DOHH2 (cell line): ENCODE measurements around the gene KDF1.

Experiments
- H3F3A ChIP-seq: fragments of 200-600 bp; sonication (generic), shearing (Covaris generic); 2 replicates; pipeline ENCODE4 v1.6.0; 2016; ENCODE audit warnings: antibody characterized with exemption, mild to moderate bottlenecking; ENCODE audit not compliant: control insufficient read depth, insufficient read depth
- H3K27ac ChIP-seq: fragments of 200-600 bp; sonication (generic); 2 replicates; pipeline ENCODE4 v1.5.1; 2014; ENCODE audit warnings: low read depth, mild to moderate bottlenecking, low read length, moderate library complexity
- H3K27me3 ChIP-seq: fragments of 200-600 bp; sonication (generic); 2 replicates; pipeline ENCODE4 v1.6.1; 2014; ENCODE audit warnings: mild to moderate bottlenecking, low read length, mixed read lengths; ENCODE audit not compliant: control insufficient read depth
- H3K36me3 ChIP-seq: fragments of 200-600 bp; sonication (generic); 2 replicates; pipeline ENCODE4 v1.6.1; 2014; ENCODE audit warnings: mild to moderate bottlenecking, low read length, moderate library complexity, mixed read lengths; ENCODE audit not compliant: control insufficient read depth
- H3K4me1 ChIP-seq: fragments of 200-600 bp; sonication (generic); 2 replicates; pipeline ENCODE4 v1.6.1; 2014; ENCODE audit warnings: mild to moderate bottlenecking, low read length, mixed read lengths; ENCODE audit not compliant: control insufficient read depth
- H3K4me2 ChIP-seq: fragments of 200-600 bp; sonication (generic); 2 replicates; pipeline ENCODE4 v1.6.0; 2014; ENCODE audit warnings: mild to moderate bottlenecking, low read length, moderate library complexity
- H3K4me3 ChIP-seq: fragments of 200-600 bp; sonication (generic); 2 replicates; pipeline ENCODE4 v1.5.1; 2014; ENCODE audit warnings: mild to moderate bottlenecking, low read length, mixed read lengths
- H3K79me2 ChIP-seq: fragments of 200-600 bp; sonication (generic); 2 replicates; pipeline ENCODE4 v1.6.1; 2014; ENCODE audit warnings: mild to moderate bottlenecking, low read length, mixed read lengths; ENCODE audit not compliant: control insufficient read depth
- H3K9me2 ChIP-seq: fragments of 200-600 bp; sonication (generic); replicated peaks from 2 replicates; pipeline ENCODE4 v1.6.1; 2014; ENCODE audit warnings: mild to moderate bottlenecking, low read length, mixed read lengths; ENCODE audit not compliant: control insufficient read depth
- H3K9me3 ChIP-seq: fragments of 200-600 bp; sonication (generic); 2 replicates; pipeline ENCODE4 v1.6.1; 2014; ENCODE audit warnings: antibody characterized with exemption, low read length, mixed read lengths; ENCODE audit not compliant: control insufficient read depth, insufficient read depth
- H4K20me1 ChIP-seq: fragments of 200-600 bp; sonication (generic); 2 replicates; pipeline ENCODE4 v1.6.0; 2014; ENCODE audit warnings: low read depth, mild to moderate bottlenecking, antibody characterized with exemption, low read length, moderate library complexity; ENCODE audit not compliant: control insufficient read depth, insufficient read depth
- EZH2phosphoT487 ChIP-seq: fragments of 200-600 bp; sonication (generic); IDR thresholded peaks from 2 replicates; pipeline ENCODE4 v1.6.1; 2017; ENCODE audit warnings: borderline replicate concordance, mild to moderate bottlenecking, antibody characterized with exemption, low read length, moderate library complexity, mixed read lengths
- TF ChIP-seq, protein P1 (sequence below): fragments of 200-600 bp; sonication (generic); IDR thresholded peaks from one replicate; pipeline ENCODE4 v1.5.1; 2014; ENCODE audit warnings: antibody characterized with exemption, mild to moderate bottlenecking, low read depth, low read length; ENCODE audit not compliant: poor library complexity, severe bottlenecking

KDF1 gene

DNA sequence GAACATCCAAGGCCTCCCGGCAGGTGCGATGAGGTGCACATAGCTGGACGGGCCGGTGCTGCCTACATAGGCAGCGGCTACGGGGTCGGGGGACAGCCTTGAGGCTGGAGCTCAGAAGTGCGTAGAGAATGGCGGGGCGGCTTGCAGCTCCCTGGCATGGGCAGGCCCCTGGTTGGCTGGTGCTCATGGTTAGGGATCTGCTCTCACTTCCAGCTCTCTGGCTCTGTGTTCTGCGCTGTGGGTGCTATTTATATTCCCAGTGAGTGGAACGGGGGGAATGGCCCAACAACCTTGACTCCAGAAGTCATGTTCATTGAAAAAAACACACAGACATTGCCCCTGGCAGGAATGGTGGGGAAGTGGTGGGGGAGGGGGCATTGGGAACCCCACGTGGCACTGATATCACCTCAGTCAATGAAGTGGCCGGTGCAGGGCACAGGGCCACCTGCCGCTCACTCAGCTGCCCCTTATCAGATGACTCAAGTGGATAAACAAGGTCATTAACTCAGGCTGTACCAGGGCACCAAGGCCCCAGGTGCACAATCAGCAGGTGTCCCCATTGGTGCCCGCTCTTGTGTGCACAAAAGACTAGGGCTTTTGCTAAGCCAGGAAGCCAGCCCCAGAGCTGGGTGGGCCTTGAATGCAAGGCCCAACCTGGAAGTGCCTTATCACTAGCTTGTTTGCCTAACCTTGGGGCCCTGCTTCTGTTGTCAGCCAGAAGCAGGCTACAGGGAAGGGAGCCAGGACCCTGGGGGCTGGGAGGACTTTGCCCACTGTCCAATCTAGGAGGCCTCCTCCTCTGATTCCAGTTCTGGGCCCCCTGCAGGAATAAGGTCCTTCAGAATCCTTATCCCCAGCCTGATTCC, 46.3 kb downstream of the KDF1 start, which contains the start of gene NR0B2:
Gene NR0B2 (minus strand): TSS at position 222 of the 866 bp plus-strand sequence. CDS start 35 bp downstream, at position 187.
- no peaks in the 10 kb centered on the region for H3K79me2 ChIP-seq
- H3K4me3 ChIP-seq, result no peak within 1 kb of the TSS
- H4K20me1 ChIP-seq, result no peaks in the 10 kb centered on the region
- H3K4me1 ChIP-seq, result no peaks in the 10 kb centered on the region
- H3F3A ChIP-seq, result no peaks in the 10 kb centered on the region
- TF ChIP-seq EZH2phosphoT487, result no peak
- TF ChIP-seq, protein P1, sequence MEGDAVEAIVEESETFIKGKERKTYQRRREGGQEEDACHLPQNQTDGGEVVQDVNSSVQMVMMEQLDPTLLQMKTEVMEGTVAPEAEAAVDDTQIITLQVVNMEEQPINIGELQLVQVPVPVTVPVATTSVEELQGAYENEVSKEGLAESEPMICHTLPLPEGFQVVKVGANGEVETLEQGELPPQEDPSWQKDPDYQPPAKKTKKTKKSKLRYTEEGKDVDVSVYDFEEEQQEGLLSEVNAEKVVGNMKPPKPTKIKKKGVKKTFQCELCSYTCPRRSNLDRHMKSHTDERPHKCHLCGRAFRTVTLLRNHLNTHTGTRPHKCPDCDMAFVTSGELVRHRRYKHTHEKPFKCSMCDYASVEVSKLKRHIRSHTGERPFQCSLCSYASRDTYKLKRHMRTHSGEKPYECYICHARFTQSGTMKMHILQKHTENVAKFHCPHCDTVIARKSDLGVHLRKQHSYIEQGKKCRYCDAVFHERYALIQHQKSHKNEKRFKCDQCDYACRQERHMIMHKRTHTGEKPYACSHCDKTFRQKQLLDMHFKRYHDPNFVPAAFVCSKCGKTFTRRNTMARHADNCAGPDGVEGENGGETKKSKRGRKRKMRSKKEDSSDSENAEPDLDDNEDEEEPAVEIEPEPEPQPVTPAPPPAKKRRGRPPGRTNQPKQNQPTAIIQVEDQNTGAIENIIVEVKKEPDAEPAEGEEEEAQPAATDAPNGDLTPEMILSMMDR, result no peak
- no peaks in the 10 kb centered on the region for H3K27me3 ChIP-seq
- no peaks in the 10 kb centered on the region for H3K36me3 ChIP-seq
- no peak within 1 kb of the TSS for H3K4me2 ChIP-seq
- no peak within 1 kb of the TSS for H3K27ac ChIP-seq
- no peaks in the 10 kb centered on the region for H3K9me3 ChIP-seq
- no peaks in the 10 kb centered on the region for H3K9me2 ChIP-seq

DNA sequence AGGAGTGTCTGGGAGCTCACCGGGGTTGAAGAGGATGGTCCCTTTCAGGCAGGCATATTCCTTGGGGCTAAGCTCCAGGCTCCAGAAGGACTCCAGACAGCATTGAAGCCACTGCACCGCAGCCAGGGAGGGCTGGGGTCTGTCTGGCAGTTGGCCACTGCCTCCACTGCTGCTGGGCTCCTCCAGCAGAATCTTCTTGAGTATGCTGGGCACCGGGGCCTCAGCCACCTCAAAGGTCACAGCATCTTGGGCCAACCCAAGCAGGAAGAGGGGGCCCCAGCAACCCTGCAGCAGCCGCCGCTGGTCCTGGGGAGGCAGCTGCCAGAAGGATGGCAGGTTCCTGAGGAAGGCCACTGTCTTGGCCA, 46.9 kb downstream of the KDF1 start:
- Histone ChIP-seq H3K9me2 (no peaks in the 10 kb centered on the region), H3K27me3 (no peaks in the 10 kb centered on the region), H3K4me3 (no peak overlapping the region), H3K36me3 (no peaks in the 10 kb centered on the region), H4K20me1 (no peaks in the 10 kb centered on the region), H3K4me1 (no peaks in the 10 kb centered on the region), H3K4me2 (no peak overlapping the region), H3K9me3 (no peaks in the 10 kb centered on the region), H3K79me2 (no peaks in the 10 kb centered on the region), H3F3A (no peaks in the 10 kb centered on the region), H3K27ac (no peak overlapping the region)
- TF ChIP-seq, protein P1, result no peak
- TF ChIP-seq EZH2phosphoT487, result no peak

DNA sequence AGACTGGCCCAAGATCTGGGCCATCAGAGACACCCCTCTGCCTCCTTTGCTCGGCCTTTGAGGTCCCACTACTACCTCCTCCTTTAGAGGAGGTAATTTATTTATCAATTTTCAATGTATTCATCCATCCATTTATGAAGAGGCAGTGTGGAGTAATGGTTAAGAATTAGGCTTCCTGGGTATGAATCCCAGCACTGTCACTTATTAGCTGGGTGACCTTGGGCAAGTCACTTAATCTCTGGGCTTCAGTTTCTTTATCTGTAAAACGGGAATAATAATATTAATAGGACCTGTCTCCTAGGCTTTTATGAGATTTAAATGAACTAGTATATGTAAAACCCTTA, 48.1 kb downstream of the KDF1 start:
- Histone ChIP-seq H3K27me3 (no peaks in the 10 kb centered on the region), H3K79me2 (no peaks in the 10 kb centered on the region), H3K9me3 (no peaks in the 10 kb centered on the region)

More for the DNA sequence above, 48.1 kb downstream of the KDF1 start:
- Histone ChIP-seq H3K4me1 (no peaks in the 10 kb centered on the region), H3K4me3 (no peak overlapping the region), H3K9me2 (no peaks in the 10 kb centered on the region), H3K4me2 (no peak overlapping the region), H3K36me3 (no peaks in the 10 kb centered on the region), H4K20me1 (no peaks in the 10 kb centered on the region), H3K27ac (no peak overlapping the region), H3F3A (no peaks in the 10 kb centered on the region)
- TF ChIP-seq EZH2phosphoT487, result no peak
- TF ChIP-seq, protein P1, result no peak
